AG04449 (cell line): ENCODE data around the gene PRRT1.
A peak's percentile ranks its signal among the peaks of the same experiment; 100 is the strongest.

Source experiments
- CTCF ChIA-PET: fragments of 350-600 bp; formaldehyde crosslinking; extraction: SDS; loops from one replicate; lab custom pipeline; 2021; ENCODE audit warnings: antibody characterized with exemption; lab: Yijun Ruan, JAX
- POLR2A ChIA-PET: fragments of 400-600, 350-600 bp; formaldehyde crosslinking; extraction: SDS; loops from one replicate; lab custom pipeline; 2020; ENCODE audit warnings: antibody characterized with exemption, inconsistent platforms; lab: Yijun Ruan, JAX
- DNase-seq: peaks from one replicate; pipeline ENCODE4 v3.0.0-alpha.2; 2010; ENCODE audit warnings: low read depth, low spot score
- H3K4me3 ChIP-seq: 2 replicates; pipeline ENCODE4 v1.5.1; 2011; ENCODE audit warnings: low read depth, mild to moderate bottlenecking, control low read depth, low read length
- TF ChIP-seq, protein P1 (sequence below): IDR thresholded peaks from one replicate; pipeline ENCODE4 v1.5.1; 2011; ENCODE audit warnings: mild to moderate bottlenecking, moderate library complexity, low read length, control low read depth, inconsistent platforms; ENCODE audit not compliant: insufficient read depth; ENCODE audit errors: missing control alignments

PRRT1 gene

GRCh38 chr6:32175711-32176475, 24.2 kb upstream of the PRRT1 start, which contains the start of gene AGPAT1:
Gene AGPAT1 (minus strand): TSS chr6:32176084. CDS start chr6:32171496, 4,588 bp downstream.
- DNase-seq = peak; percentile 82
- peak within 1 kb of the TSS; percentile 97 for H3K4me3 ChIP-seq
- POLR2A ChIA-PET = interaction anchor here (0.6 to 2.4 kb wide), 4 partner anchors 19 to 796 kb away, joined by 3 to 8 read pairs (median 6); partner anchors contain the start of gene FKBPL
- TF ChIP-seq, protein P1, sequence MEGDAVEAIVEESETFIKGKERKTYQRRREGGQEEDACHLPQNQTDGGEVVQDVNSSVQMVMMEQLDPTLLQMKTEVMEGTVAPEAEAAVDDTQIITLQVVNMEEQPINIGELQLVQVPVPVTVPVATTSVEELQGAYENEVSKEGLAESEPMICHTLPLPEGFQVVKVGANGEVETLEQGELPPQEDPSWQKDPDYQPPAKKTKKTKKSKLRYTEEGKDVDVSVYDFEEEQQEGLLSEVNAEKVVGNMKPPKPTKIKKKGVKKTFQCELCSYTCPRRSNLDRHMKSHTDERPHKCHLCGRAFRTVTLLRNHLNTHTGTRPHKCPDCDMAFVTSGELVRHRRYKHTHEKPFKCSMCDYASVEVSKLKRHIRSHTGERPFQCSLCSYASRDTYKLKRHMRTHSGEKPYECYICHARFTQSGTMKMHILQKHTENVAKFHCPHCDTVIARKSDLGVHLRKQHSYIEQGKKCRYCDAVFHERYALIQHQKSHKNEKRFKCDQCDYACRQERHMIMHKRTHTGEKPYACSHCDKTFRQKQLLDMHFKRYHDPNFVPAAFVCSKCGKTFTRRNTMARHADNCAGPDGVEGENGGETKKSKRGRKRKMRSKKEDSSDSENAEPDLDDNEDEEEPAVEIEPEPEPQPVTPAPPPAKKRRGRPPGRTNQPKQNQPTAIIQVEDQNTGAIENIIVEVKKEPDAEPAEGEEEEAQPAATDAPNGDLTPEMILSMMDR = no peak
- CTCF ChIA-PET = interaction anchor here (1.0 to 2.1 kb wide), 3 partner anchors 14 to 57 kb away, joined by 5 to 7 read pairs (median 6); partner anchors contain the start of genes GPSM3 and PBX2

DNA sequence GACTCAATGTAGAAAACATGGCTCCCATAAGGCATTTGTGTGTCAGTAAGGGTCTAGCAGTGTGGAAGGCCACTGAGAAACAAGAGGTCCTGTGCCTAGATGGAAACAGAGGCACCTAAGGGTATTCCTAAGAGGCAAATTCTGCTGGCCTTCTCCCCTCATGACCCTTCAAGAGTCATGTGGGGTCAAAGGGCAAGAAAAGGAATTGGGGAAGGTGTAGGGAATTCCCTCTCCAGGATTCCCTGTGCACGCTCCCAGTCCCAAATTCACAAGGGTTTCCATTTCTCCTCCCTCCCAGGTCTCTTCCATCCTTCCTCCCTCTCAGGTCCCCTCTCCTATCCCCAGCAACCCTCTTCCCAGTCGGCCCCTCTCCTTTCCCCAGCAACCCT, 23.6 kb upstream of the PRRT1 start:
- ChIA-PET POLR2A (no interaction called here), CTCF (no interaction called here)
- no peak for DNase-seq
- TF ChIP-seq, protein P1 = no peak
- peak overlapping the region; percentile 97 for H3K4me3 ChIP-seq

DNA sequence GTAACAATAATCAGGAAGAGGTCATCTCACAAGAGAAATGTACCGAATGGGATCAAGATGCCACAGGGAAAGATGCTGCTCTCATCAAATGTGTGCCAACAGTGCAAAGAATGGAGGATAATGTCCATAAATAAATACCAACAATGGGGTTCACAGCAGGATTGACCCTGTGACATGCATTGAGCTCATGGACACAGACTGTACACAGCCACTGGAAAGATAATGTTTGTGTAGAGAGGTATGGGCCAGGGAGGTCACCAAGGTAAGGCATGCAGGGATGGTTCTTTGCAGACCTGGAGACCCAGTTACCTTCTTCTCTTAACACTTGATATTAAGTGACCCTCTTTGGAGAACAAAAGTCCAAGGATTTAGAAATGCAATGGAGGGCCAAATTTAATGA, 22.7 kb upstream of the PRRT1 start:
- TF ChIP-seq, protein P1 = no peak
- H3K4me3 ChIP-seq = peak overlapping the region; percentile 97
- CTCF ChIA-PET = no interaction called here
- no peak for DNase-seq
- POLR2A ChIA-PET = no interaction called here

- no peak overlapping the region for H3K4me3 ChIP-seq
- no peak for DNase-seq
- CTCF ChIA-PET = interaction anchor here (2.0 to 2.1 kb wide), 2 partner anchors 11 to 125 kb away, joined by 4 to 7 read pairs; no protein-coding TSS in a partner anchor
- TF ChIP-seq, protein P1 = no peak
- POLR2A ChIA-PET = no interaction called here
Measured at GRCh38 chr6:32173051-32173727, 21.4 kb upstream of the PRRT1 start.

GRCh38 chr6:32171234-32171633, 19.5 kb upstream of the PRRT1 start:
- no peak overlapping the region for H3K4me3 ChIP-seq
- DNase-seq = no peak
- TF ChIP-seq, protein P1 = no peak
- ChIA-PET CTCF (interaction anchor here (1.5 to 2.1 kb wide), 3 partner anchors 9 to 123 kb away, joined by 4 to 7 read pairs (median 4); no protein-coding TSS in a partner anchor), POLR2A (interaction anchor here (0.6 kb wide), 1 partner anchor 25 kb away, joined by 3 read pairs; no protein-coding TSS in a partner anchor)

DNA sequence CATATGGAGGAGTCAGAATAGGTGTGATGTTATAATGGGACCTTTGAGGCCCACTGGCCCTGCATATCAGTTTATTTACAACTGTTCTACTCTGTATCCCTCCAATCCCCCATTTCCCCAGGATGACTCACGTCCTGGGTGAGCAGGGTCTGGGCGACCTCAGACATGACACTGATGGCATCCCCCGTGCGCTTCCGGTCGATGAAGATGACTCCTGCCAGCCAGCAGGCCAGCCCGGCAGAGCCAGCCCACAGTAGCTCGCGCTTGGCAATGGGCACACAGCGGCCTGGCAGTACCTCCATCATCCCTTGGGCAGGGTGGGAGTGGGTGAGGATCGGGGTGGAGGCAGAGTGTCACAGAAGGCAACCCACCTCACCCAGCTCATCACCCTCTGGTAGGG, 18.6 kb upstream of the PRRT1 start:
- CTCF ChIA-PET = no interaction called here
- DNase-seq = no peak
- POLR2A ChIA-PET = no interaction called here
- no peak overlapping the region for H3K4me3 ChIP-seq
- TF ChIP-seq, protein P1 = no peak
